ENCODE measurements around the gene F12.
"Not testable (repeated sequence)": the region's sequence is repeated elsewhere in the genome, so short reads cannot be mapped to it uniquely, and the experiment has no call there.

The F12 gene

DNA sequence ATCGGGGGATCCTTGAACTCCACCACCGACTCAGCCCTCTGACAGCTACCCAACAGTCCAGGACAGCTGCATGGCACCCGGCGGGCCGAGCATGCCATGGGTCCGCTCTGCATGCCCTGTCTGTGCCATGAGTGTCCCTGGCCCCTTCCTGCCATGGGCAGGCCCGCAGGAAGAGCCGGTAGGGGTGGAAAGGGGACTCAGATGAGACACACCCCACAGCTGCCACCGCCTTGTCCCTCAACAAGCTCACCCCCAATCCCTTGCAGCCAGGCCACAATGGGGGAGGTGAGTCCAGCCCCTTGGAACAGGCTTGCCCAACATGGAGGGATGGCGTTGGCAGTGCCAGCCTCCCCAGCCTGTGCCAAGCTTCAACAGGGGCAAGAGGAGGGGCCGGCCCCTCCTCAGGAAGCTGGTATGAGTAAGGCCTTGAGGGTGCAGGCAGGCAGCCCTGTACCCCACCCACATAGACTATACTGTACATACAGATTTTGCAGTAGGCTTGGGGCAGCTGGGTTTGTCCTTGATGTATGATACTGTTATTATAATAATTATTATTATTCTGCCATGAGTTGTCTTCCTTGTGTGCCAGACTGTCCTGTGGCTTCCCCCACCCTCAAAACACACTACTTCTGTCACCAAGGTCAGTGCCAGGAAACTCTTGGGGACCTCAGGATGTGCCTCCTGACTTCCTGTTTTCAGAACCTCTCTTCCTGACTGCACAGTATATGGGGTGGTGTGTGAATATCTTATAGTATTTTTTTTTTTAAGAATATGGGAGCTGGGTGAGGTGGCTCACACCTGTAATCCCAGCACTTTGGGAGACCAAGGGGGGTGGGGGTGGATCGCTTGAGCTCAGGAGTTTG, 37.1 kb downstream of the F12 start:
- in situ Hi-C loops (cut with MboI; ENCODE audit: low sequenced_read_pairs): no loop called here

DNA sequence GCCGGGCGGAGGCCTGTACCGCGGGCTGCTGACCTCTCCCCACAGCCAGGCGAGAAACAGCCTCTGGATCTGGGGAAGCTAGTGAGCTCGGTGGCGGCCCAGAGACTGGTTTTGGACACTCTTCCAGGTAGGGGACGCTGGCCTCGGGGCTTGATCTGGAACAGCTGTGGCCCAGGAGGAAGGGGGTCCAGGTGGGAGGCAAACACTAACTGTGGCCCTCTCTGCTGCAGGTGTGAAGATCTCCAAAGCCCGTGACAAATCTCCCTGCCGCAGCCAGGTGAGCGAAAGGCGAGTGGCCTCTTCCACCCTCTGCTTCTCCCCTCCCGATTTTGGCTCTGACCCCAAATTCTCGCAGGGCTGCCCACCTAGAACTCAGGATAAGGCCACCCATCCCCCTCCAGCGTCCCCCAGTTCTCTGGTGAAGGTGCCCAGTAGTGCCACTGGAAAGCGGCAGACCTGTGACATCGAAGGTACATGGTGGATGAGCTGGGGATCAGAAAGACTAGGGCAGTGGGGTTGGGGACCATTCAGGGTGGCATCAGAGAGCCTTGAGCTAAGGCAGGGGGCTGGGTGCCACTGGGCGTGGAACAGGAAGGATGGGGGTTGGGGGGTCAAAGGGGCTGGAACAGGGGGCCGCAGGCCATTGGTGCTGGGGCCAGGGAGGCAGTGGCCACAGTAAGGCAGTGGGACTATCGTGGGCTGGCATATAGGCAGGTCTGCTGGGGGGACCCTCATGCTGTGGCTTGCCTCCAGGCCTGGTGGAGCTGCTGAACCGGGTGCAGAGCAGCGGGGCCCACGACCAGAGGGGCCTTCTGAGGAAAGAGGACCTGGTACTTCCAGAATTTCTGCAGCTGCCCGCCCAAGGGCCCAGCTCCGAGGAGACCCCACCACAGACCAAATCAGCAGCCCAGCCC, 38.0 kb downstream of the F12 start:
- in situ Hi-C loops (cut with MboI; ENCODE audit: low sequenced_read_pairs): no loop called here

DNA sequence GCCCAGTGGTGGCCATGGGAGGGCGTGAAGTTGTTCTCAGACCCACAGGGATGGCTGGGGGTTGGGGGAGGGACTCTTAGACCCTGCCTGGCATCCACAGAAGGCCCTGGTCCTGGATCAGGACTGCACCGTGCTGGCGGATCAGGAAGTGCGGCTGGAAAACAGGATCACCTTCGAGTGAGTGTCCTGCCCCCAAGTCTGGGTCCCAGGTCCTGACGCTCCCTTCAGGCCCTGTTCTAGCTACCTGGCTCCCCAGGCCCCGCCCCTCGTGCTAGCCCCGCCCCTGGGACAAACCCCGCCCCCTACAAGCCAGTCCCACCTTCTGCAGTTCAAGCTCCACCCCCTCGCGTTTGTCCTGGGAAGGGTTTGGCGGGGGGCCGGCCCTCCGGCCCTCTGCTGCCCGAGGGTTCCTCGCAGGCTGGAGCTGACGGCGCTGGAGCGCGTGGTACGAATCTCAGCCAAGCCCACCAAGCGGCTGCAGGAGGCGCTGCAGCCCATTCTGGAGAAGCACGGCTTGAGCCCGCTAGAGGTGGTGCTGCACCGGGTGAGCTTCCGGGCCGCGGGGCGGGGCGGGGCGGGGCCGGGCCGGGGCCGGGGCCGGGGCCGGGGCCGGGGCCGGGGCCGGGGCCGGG, 38.8 kb downstream of the F12 start:
- in situ Hi-C loops (cut with MboI; ENCODE audit: low sequenced_read_pairs): no loop called here

DNA sequence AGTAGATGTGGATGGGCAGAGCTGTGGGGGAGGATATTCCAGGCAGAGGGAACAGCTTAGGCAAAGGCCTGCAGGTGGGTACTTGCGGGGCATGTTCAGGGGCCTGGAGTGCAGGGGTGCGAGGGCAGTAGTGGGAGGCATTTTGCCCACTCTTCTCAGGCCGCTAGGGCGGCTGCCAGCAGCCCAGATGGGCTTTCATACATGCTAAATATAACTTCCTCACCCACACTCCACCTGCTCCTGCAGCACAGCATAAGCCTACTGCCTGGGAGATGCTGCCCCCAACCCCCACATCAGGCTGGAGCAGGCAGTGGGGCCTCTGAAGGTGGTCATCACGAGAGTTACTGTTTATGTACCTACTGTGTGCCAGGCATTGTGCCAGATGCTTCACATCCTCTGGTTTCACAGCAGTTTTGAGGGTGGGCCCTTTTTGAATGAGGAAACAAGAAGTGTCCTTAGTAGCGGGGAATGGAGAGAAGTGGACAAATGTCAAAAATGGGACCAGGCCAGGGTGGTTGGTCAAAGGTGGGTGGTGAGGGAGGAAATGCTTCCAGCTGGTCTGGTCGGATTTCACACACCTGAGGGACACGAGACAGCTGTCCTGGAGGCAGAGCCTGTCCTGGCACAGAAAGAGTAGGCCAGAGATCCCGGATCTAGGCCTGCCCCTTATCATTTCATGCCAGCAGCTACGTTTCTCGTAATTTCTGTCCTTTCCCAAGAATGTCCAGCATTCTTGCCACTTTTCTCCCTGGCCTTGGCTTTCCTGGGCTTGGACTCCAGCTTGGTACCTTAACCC, 39.5 kb downstream of the F12 start:
- in situ Hi-C loops (cut with MboI; ENCODE audit: low sequenced_read_pairs): no loop called here

DNA sequence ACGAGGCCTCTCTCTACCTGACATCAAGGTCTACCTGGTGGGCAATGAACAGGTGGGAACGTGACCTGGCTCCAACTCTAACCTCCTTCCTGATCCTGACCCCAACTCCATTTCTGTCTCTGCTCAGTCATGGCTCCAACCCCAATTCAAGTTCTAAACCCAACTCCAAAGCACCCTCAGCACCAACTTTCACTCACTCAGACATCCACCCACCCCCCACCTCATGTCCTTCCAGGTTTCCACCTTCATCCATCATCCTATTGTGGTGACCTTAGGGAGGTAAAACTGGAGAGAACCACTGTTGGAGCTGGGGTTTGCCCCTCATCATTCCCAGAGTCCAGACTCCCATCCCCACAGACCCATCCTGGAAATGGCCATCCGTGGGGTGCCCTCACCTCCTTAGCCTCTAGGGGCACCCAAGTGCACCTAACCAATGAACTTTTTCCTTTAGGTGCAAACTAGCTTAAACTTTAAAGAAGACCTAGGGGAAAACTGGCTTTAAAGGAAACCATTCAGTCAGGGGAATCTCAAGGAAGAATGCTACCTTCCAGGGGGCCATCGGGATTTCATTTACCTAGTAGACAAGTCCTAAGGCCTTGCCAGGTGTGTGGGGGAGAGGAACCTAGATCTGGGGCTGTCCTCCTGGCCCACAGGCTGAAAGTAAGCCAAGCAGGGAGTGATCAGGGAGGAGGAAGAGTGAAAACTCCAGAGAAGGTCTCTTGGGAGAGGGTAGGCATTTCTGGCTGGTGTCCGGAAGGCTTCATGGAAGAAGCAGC, 40.3 kb downstream of the F12 start:
- in situ Hi-C loops (cut with MboI; ENCODE audit: low sequenced_read_pairs): no loop called here

DNA sequence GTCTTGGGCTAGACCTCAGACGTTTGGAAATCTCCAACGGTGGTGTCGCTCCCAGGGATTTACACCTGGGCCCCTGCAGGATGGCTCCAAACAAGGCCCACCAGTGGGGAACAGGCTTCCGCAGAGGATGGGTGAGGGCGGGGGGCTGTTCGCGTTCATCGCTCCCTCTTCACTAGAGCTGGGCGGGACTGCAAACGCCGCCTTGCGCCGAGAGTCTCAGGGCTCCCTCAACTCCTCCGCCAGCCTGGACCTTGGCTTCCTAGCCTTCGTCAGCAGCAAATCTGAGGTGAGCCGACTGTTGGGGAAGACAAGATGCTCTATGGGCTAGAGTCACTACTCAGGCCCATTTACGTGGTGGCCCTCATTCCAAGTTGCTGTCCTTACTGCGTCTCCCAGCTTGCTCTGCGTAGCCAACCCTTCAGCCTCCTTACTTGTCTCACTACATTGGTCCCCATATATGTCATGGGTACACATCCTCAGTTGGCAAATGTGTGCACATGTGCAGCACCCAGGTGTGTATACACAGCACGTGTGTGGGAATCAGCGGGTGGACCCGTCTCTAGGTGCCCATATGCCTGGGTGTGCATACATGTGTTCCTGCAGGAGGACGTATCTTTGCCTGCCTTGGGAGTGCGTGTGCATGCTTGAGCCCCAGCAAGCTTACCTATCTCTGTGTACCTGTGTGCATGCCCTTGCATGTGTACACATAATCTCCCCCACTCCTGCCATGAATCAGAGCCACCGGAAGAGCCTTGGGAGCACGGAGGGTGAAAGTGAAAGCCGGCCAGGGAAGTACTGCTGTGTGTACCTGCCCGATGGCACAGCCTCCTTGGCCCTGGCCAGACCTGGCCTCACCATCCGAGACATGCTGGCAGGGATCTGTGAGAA, 41.1 kb downstream of the F12 start:
- in situ Hi-C loops (cut with MboI; ENCODE audit: low sequenced_read_pairs): no loop called here

DNA sequence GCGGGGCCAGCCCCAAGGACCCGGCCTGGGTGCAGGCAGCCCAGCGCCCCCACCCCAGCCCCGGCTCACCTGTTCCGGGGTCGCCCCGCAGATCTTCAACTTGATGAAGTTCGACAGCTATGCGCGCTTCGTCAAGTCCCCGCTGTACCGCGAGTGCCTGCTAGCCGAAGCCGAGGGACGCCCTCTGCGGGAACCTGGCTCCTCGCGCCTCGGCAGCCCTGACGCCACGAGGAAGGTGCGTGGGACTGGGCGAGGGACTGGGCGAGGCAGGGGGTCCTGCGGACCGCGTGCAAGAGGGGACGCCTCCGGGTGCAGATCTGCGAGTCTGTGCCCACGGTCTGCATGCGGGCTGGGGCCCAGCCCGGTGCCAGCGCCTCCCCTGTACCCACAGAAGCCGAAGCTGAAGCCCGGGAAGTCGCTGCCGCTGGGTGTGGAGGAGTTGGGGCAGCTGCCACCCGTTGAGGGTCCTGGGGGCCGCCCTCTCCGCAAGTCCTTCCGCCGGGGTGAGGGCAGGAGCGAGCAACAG, 42.0 kb downstream of the F12 start:
- in situ Hi-C loops (cut with MboI; ENCODE audit: low sequenced_read_pairs): no loop called here

DNA sequence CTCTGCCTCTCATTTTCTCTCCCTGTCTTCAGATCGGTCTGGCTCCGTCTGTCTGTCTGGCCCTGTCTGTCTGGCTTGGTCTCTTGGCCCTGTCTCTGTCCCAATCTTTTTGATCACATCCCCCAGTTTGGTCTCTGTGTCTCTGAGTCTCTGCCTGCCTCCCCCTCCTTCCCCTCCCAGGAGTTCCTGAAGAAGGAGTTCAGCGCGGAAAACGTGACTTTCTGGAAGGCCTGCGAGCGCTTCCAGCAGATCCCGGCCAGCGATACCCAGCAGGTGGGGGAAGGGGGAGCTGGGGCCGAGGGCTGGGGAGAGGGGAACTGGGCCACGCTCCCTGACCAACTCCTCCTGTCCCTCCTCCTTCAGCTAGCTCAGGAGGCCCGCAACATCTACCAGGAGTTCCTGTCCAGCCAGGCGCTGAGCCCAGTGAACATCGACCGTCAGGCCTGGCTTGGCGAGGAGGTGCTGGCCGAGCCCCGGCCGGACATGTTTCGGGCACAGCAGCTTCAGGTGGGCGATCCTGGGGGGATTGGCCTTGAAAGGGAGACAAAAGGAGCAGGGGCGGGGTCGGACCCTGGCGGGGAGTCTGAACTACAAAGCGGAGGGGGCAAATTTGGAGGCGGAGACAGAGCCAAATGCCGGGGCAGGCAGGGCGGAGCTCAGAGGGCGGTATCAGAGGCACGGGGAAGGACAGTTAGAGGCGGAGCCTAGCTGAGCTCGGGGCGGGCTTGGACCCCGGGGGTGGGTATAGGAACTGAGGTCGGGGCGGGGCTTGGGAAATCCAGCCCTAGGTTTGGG, 42.6 kb downstream of the F12 start:
- in situ Hi-C loops (cut with MboI; ENCODE audit: low sequenced_read_pairs): no loop called here

DNA sequence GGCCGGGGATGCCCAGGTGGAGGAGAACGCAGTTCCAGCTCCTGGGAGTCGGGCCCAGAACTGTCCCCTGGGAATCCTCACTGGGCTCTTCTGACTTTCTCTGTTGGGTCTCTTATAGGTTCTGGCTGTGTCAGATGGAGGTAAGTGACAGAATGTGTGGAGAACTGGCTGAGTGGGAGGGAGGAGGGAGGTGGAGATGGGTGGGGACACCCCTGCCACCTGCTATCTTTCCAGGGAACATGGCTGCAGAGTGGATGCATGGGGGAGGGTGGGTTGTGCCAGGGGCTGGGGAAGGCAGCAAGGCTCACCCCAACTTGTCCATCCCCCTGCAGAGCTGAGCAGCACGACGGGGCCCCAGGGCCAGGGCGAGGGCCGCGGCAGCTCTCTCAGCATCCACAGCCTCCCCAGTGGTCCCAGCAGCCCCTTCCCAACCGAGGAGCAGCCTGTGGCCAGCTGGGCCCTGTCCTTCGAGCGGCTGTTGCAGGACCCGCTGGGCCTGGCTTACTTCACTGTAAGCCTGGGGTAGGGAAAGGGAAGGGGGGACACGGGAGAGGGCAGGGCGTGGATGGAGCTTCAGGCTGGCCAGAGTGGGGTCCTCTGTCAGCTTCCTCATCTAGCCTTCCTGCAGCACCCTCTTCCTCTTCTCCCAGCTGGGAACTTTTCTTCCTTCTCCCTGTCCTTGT, 43.4 kb downstream of the F12 start:
- in situ Hi-C loops (cut with MboI; ENCODE audit: low sequenced_read_pairs): no loop called here

DNA sequence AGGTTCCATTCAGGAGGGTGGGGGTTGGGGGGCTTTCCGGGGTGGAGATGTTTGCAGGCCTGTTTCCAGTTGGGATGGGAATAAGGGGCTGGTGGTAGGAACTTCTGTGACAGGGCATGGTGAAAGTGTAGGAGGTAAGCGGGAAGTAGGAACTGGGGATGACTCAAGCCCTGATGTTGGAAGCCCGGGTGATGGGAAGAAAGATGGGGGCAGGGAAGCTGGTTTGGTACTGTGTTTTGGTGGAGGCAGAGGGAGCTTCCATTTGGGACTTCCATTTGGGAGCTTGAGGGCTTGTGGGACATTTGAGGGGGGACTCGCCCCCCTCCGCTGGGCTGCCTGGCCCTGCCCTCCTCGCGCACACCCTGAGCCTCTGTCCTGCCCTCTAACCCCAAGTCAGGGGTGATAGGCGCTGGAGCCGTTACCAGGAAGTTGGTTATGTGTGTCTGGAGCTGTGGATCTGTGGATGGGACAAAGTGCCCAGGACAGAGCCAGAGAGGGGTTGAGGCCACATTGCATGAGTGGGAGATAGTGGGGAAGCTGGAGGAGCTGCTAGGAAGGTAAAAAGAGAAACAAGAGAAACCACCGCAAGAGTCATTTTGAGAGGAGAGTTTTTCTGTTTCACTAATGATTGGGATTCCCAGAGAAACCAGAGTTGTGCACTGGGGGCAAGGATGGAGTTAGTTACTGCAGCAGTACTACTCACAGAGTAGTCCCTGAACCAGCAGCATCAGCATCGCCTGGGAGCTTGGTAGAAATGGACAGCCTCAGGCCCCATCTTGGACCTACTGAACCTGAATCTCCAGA, 45.0 kb downstream of the F12 start:
- in situ Hi-C loops (cut with MboI; ENCODE audit: low sequenced_read_pairs): no loop called here

DNA sequence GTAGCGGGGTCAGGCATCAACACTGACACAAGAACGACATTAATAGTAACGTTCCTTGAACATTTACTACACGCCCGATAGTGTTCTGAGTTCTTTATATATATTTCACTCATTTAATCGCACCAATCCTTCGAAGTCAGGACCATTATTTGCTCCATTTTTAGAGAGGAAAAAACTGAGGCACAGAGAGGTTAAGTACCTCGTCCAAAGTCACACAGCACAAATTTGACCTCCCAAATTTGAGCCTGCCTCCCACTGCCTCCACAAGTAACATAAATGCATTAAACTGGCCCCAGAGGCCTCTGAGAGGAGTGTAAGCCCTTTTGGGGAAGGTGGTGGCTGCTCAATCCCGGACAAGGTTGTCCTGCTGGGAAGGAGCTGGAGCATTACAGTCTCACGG, 45.8 kb downstream of the F12 start:
- in situ Hi-C loops (cut with MboI; ENCODE audit: low sequenced_read_pairs): no loop called here

DNA sequence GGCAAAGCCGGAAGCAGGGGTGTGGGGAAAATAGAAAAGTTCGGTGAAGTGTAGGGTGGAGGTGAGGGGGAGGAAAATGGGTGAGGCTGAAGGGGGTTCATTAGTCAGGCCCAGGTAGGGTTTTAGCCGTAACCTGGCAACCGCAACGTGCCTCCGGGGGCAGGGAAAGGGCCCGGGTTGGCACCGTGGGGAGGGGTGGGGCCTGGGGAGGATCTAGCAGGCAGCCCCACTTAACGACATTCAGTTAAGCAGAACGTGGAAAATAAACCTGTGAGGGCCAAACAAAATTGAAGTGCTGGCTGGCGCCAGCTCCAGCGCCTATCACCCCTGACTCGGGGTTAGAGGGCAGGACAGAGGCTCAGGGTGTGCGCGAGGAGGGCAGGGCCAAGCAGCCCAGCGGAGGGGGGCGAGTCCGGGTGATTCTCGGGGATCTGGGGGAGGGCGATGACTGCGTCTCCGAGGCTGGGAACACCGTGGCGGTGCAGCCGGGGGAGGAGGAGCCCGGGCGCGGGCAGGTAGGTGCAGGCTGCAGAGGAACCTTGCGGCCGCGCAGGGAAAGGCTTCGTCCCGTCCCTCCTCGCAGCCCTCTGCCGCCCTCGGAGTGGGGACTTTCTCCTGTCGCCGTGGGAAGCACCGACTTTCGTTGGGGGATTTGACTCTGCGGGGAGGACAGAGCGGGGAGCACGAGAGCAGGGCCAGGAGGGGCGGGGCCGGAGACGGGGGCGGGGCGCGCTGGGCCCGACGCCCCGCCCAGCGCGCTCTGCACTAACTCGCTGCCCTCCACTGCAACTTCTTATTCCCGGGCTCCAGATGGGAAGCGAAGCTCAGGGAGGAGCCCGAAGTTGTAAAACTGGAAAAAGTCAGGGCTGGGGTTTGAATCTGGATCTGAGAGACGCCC, 46.5 kb downstream of the F12 start:
- in situ Hi-C loops (cut with MboI; ENCODE audit: low sequenced_read_pairs): no loop called here

DNA sequence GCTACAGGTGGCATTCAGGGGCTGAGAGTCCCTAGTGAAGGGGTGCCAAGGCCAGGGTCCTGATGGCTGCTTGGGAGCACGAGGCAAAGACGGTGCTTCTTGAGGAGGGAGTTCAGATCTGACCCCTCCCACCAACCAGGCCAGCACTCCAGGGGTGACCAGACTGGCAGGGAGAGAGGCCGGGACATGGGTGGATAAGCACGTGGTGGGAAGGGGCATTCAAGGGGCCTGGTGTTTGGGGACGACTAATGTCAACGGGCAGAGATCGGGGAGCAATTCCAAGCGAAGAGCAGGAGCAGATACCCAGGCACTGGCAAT, 47.1 kb downstream of the F12 start:
- in situ Hi-C loops (cut with MboI; ENCODE audit: low sequenced_read_pairs): no loop called here

DNA sequence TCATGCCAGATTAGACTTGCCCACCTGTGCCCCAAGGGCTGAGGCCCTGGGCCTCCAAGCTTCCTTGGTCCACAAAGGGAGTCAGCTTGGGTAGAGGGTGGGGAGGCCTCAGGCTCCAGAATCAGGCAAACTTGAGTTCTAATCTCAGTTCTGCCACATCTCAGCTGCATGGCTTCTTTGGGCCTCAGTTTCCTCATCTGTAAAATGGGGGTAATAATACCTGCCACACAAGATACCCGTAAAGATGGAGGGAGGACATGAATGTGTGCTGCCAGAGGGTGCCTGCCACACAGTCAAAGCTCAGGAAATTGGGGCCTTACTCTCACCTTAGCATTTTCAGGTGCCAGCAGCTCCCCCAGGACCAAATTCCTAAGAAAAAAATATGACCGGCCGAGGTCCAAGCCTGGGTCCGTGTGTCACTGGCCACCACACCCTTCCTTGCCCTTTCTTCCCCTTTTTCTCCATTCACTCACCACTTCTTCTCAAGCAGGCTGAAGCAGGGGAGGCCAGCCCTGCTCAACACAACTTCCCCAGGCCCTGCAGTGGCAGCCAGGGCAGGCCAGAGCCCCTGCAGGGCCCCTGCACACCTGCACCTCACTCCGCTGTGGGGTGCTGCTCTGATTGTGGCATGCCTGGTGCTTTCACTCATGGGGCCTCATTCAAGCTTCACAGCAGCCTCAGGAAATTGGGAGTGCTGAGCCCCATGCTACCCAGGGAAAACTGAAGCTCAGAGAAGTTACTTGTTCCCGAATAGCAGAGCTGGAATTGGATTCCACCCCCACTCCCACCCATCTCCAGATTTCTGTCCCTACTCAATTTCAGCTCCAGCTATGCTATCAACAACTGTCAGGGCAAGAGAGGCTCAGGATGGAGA, 47.7 kb downstream of the F12 start:
- in situ Hi-C loops (cut with MboI; ENCODE audit: low sequenced_read_pairs): no loop called here

DNA sequence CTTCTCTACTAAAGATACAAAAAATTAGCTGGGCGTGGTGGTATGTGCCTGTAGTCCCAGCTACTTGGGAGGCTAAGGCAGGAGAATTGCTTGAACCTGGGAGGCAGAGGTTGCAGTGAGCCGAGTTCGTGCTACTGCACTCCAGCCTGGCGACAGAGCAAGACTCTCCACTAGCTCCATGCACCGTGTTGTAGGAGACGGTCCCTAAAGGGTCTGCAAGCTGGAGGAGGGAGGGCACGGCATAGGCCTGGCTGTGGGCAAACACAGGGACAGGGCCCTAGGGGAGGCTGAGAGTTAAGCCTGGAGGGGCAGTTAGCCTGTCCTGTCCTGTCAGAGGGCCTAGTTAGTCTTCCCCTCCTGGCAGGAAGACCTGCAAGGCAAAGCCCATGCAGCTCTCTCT, 48.6 kb downstream of the F12 start:
- in situ Hi-C loops (cut with MboI; ENCODE audit: low sequenced_read_pairs): not testable (repeated sequence)
